Loucy (cell line): ENCODE data around the gene HRH3.

ENCODE experiments used
- H2AFZ ChIP-seq: fragments of 200-600 bp; sonication (generic); 2 replicates; pipeline ENCODE4 v1.6.0; 2016; ENCODE audit warnings: antibody characterized with exemption, mild to moderate bottlenecking, low read length, moderate library complexity
- H3F3A ChIP-seq: fragments of 200-600 bp; 2 replicates; pipeline ENCODE4 v1.6.0; 2016; ENCODE audit warnings: antibody characterized with exemption, low read depth, mild to moderate bottlenecking
- H3K27me3 ChIP-seq: fragments of 200-600 bp; sonication (generic); 2 replicates; pipeline ENCODE4 v1.6.1; 2014; ENCODE audit warnings: low read length, mild to moderate bottlenecking; ENCODE audit not compliant: insufficient read depth, poor library complexity, severe bottlenecking
- H3K36me3 ChIP-seq: fragments of 200-600 bp; sonication (generic); 2 replicates; pipeline ENCODE4 v1.6.1; 2016; ENCODE audit warnings: low read length; ENCODE audit not compliant: insufficient read depth
- H3K4me1 ChIP-seq: fragments of 200-600 bp; sonication (generic); 2 replicates; pipeline ENCODE4 v1.5.1; 2014; ENCODE audit warnings: low read length, mild to moderate bottlenecking; ENCODE audit not compliant: insufficient read depth, poor library complexity, severe bottlenecking
- H3K4me2 ChIP-seq: fragments of 200-600 bp; sonication (generic); 2 replicates; pipeline ENCODE4 v1.6.0; 2014; ENCODE audit warnings: antibody characterized with exemption, low read length, low read depth, mild to moderate bottlenecking; ENCODE audit not compliant: poor library complexity, severe bottlenecking
- H3K4me3 ChIP-seq: fragments of 200-600 bp; sonication (generic); 2 replicates; pipeline ENCODE4 v1.5.1; 2014; ENCODE audit warnings: low read length, mild to moderate bottlenecking, mixed read lengths; ENCODE audit not compliant: poor library complexity, severe bottlenecking
- H3K79me2 ChIP-seq: fragments of 200-600 bp; sonication (generic); 2 replicates; pipeline ENCODE4 v1.6.1; 2014; ENCODE audit warnings: low read length; ENCODE audit not compliant: insufficient read depth
- H3K9ac ChIP-seq: fragments of 200-600 bp; sonication (generic); 2 replicates; pipeline ENCODE4 v1.6.0; 2014; ENCODE audit warnings: mild to moderate bottlenecking, low read depth, low read length, moderate library complexity; ENCODE audit not compliant: poor library complexity, severe bottlenecking
- H3K9me2 ChIP-seq: fragments of 200-600 bp; sonication (generic); replicated peaks from 2 replicates; pipeline ENCODE4 v1.6.1; 2016; ENCODE audit warnings: low read depth, low read length, mixed read lengths
- H3K9me3 ChIP-seq: fragments of 200-600 bp; sonication (generic); 2 replicates; pipeline ENCODE4 v1.6.1; 2014; ENCODE audit warnings: mild to moderate bottlenecking, antibody characterized with exemption, low read length, low read depth; ENCODE audit not compliant: insufficient read depth
- H4K20me1 ChIP-seq: fragments of 200-600 bp; sonication (generic); 2 replicates; pipeline ENCODE4 v1.6.0; 2014; ENCODE audit warnings: antibody characterized with exemption, low read length, mild to moderate bottlenecking; ENCODE audit not compliant: insufficient read depth, poor library complexity, severe bottlenecking
- EZH2phosphoT487 ChIP-seq: fragments of 200-600 bp; IDR thresholded peaks from 2 replicates; pipeline ENCODE4 v1.6.1; 2018; ENCODE audit warnings: antibody characterized with exemption, mild to moderate bottlenecking, moderate library complexity, borderline replicate concordance
- TF ChIP-seq, protein P1 (sequence below): fragments of 200-600 bp; sonication (generic); conservative IDR thresholded peaks from 2 replicates; pipeline ENCODE4 v1.5.1; 2014; ENCODE audit warnings: mild to moderate bottlenecking, antibody characterized with exemption, low read length

HRH3 gene

DNA sequence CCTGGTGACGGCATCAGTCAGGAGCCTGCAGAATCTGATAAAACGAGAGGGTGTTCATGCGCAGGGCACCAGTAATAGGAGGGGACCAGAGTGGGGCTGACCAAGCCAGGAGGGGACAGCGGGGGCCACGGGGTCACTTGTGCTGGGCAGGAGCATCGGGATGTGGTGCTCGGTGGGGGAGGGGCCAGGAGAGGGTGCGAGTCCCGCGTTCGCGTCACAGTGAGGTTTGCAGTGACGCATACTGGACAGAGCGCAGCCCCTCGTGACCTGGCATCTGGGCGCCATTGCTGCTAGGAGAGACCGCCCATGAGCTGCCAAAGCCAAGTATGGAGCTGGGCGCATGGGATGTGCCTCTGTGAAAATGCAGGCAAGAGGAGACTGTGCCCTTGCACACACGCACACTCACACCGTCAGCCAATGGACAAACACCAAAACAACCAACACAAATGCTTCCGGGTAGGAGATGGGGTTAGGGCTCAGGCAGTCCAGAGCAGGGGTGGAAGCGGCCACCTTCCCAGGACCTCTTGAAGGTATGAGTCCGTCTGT, 51.1 kb downstream of the HRH3 start:
- Histone ChIP-seq H3K36me3 (peaks cover 43% of the 10 kb centered on the region; the same call in 1 of the 2 replicates), H3K9ac (no peak overlapping the region), H4K20me1 (no peaks in the 10 kb centered on the region), H3K4me1 (no peaks in the 10 kb centered on the region), H3K9me2 (no peaks in the 10 kb centered on the region), H3K4me2 (no peak overlapping the region), H3K9me3 (no peaks in the 10 kb centered on the region), H3F3A (no peaks in the 10 kb centered on the region), H2AFZ (no peak overlapping the region), H3K4me3 (no peak overlapping the region), H3K27me3 (no peaks in the 10 kb centered on the region), H3K79me2 (no peaks in the 10 kb centered on the region)
- TF ChIP-seq EZH2phosphoT487: no peak
- TF ChIP-seq, protein P1, sequence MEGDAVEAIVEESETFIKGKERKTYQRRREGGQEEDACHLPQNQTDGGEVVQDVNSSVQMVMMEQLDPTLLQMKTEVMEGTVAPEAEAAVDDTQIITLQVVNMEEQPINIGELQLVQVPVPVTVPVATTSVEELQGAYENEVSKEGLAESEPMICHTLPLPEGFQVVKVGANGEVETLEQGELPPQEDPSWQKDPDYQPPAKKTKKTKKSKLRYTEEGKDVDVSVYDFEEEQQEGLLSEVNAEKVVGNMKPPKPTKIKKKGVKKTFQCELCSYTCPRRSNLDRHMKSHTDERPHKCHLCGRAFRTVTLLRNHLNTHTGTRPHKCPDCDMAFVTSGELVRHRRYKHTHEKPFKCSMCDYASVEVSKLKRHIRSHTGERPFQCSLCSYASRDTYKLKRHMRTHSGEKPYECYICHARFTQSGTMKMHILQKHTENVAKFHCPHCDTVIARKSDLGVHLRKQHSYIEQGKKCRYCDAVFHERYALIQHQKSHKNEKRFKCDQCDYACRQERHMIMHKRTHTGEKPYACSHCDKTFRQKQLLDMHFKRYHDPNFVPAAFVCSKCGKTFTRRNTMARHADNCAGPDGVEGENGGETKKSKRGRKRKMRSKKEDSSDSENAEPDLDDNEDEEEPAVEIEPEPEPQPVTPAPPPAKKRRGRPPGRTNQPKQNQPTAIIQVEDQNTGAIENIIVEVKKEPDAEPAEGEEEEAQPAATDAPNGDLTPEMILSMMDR: no peak

DNA sequence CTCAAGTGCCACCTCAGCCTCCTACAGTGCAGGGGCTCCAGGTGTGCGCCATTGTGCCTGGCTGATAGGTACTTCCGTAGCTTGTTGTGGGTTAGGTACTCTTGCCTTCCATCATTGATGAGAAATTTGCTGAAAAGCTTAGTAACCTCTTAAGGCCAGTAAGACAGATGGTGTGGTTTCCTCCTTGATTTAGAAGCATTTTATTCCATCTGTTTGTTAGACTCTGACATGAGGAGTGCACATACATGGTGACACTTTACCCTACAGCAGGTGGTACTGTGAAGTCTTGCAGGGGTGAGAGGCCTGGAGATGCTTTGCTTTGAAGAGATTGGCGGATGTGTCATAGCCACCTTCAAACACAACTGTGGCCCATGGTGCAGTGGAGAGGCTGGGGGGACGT, 52.0 kb downstream of the HRH3 start:
- peaks cover 50% of the 10 kb centered on the region; the same call in 1 of the 2 replicates for H3K36me3 ChIP-seq
- H3F3A ChIP-seq: no peaks in the 10 kb centered on the region
- H2AFZ ChIP-seq: no peak overlapping the region
- no peaks in the 10 kb centered on the region for H3K4me1 ChIP-seq
- H3K4me2 ChIP-seq: no peak overlapping the region
- H3K9ac ChIP-seq: no peak overlapping the region
- no peaks in the 10 kb centered on the region for H3K27me3 ChIP-seq
- H3K79me2 ChIP-seq: no peaks in the 10 kb centered on the region
- no peak overlapping the region for H3K4me3 ChIP-seq
- H3K9me3 ChIP-seq: no peaks in the 10 kb centered on the region
- TF ChIP-seq EZH2phosphoT487: no peak
- TF ChIP-seq, protein P1: no peak
- H3K9me2 ChIP-seq: no peaks in the 10 kb centered on the region
- no peaks in the 10 kb centered on the region for H4K20me1 ChIP-seq

DNA sequence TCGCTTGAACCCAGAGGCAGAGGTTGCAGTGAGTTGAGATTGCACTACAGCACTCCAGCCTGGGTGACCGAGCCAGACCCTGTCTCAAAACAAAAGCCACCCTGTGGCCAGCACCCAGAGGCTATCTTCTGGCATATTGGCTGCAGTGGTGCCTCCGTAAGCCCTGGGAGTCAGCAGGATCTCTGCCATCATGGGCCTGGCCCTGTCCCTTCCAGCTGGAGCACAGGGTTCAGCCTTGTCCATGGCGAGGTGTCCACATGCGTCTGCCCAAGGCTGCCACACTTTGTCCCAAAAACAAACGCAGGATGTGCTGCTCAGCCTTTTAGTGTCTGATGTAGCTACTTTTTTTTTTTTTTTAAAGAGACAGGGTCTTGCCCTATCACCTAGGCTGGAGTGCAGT, 52.6 kb downstream of the HRH3 start:
- H2AFZ ChIP-seq: no peak overlapping the region
- TF ChIP-seq EZH2phosphoT487: no peak
- TF ChIP-seq, protein P1: no peak
- H3F3A ChIP-seq: no peaks in the 10 kb centered on the region
- H3K9me2 ChIP-seq: no peaks in the 10 kb centered on the region
- H3K4me3 ChIP-seq: no peak overlapping the region
- H3K79me2 ChIP-seq: no peaks in the 10 kb centered on the region
- no peak overlapping the region for H3K9ac ChIP-seq
- no peaks in the 10 kb centered on the region for H4K20me1 ChIP-seq
- no peaks in the 10 kb centered on the region for H3K9me3 ChIP-seq
- H3K4me2 ChIP-seq: no peak overlapping the region
- H3K36me3 ChIP-seq: peaks cover 56% of the 10 kb centered on the region; the same call in 1 of the 2 replicates
- H3K27me3 ChIP-seq: no peaks in the 10 kb centered on the region
- no peaks in the 10 kb centered on the region for H3K4me1 ChIP-seq
